Activated T-cell treated with anti-CD3 and anti-CD28 coated beads for 24 hours (primary cell): Measurements from ENCODE around the gene KLHL26.
"Not testable (repeated sequence)": the region's sequence is repeated elsewhere in the genome, so short reads cannot be mapped to it uniquely, and the experiment has no call there.

Experiments used
- DNase-seq: peaks from one replicate; pipeline ENCODE4 v3.0.0-alpha.2; 2020; ENCODE audit warnings: low read depth

The KLHL26 gene

GRCh38 chr19:18636969-18637629, at the start of gene KLHL26:
Gene KLHL26 (plus strand): TSS chr19:18637028. CDS start chr19:18637055, 27 bp downstream.
- no peak for DNase-seq

GRCh38 chr19:18587561-18587960, 49.3 kb upstream of the KLHL26 start:
- no peak for DNase-seq

- DNase-seq, result no peak
Measured at GRCh38 chr19:18587962-18588610, 48.7 kb upstream of the KLHL26 start.

GRCh38 chr19:18588611-18589379, 48.0 kb upstream of the KLHL26 start, which contains the start of gene REX1BD:
Gene REX1BD (plus strand): TSS chr19:18588798. CDS start chr19:18588802, 4 bp downstream.
- peak; percentile 85 for DNase-seq

GRCh38 chr19:18589380-18590272, 47.2 kb upstream of the KLHL26 start:
- no peak for DNase-seq

- DNase-seq, result no peak
Measured at GRCh38 chr19:18590273-18591272, 46.3 kb upstream of the KLHL26 start.

- DNase-seq, result no peak
Measured at GRCh38 chr19:18591735-18592385, 45.0 kb upstream of the KLHL26 start.

- not testable (repeated sequence) for DNase-seq
Measured at GRCh38 chr19:18592732-18593131, 44.1 kb upstream of the KLHL26 start.

- no peak for DNase-seq
Measured at GRCh38 chr19:18593367-18594095, 43.3 kb upstream of the KLHL26 start.

- peak; percentile 67 for DNase-seq
Measured at GRCh38 chr19:18594096-18594823, 42.6 kb upstream of the KLHL26 start.

- no peak for DNase-seq
Measured at GRCh38 chr19:18594824-18595373, 41.9 kb upstream of the KLHL26 start.

- no peak for DNase-seq
Measured at GRCh38 chr19:18595475-18595874, 41.4 kb upstream of the KLHL26 start.

- no peak for DNase-seq
Measured at GRCh38 chr19:18596752-18597157, 40.1 kb upstream of the KLHL26 start.

GRCh38 chr19:18597809-18598660, 38.8 kb upstream of the KLHL26 start:
- DNase-seq, result no peak

GRCh38 chr19:18599485-18599884, 37.3 kb upstream of the KLHL26 start:
- no peak for DNase-seq

- not testable (repeated sequence) for DNase-seq
Measured at GRCh38 chr19:18600692-18601397, 36.0 kb upstream of the KLHL26 start.

- no peak for DNase-seq
Measured at GRCh38 chr19:18601875-18602274, 35.0 kb upstream of the KLHL26 start.
